ENCODE measurements around the gene USP6NL. TPM values are rescaled to one million over a fixed set of nuclear protein-coding genes. Genes with fewer than 3 reads are reported as not detected.
A peak's percentile ranks its signal among the peaks of the same experiment; 100 is the strongest.
"Not testable (repeated sequence)": the region's sequence is repeated elsewhere in the genome, so short reads cannot be mapped to it uniquely, and the experiment has no call there.

USP6NL gene
- total and polyA plus RNA-seq, 9 of the 15 experiments (the other 6 are each of a cell fraction or from before 2014, with no cell fraction given), result 3.2 to 26.6 (median 19.8) TPM

- no peak for TF ChIP-seq ZNF124 (CRISPR knock-in tag; IDR thresholded peaks at IDR 0.05)
These were observed 173.9 kb downstream of the USP6NL start (continued) for GRCh38 chr10:11437391-11438142.

- H3K4me1 ChIP-seq (replicated peaks in 1 of 2; ENCODE audit: control insufficient read depth in 2 of 2, insufficient read depth in 2 of 2, low read length in 2 of 2); H3K79me2 ChIP-seq (ENCODE audit: control insufficient read depth, insufficient read depth, low read length); H3K27ac ChIP-seq (ENCODE audit: extremely low read depth, low read depth, low read length); H3K4me2 ChIP-seq (ENCODE audit: insufficient read depth, low read length); H3K9me3 ChIP-seq (replicated peaks; ENCODE audit: control insufficient read depth, insufficient read depth, low read depth, low read length); H2AFZ ChIP-seq (ENCODE audit: low read depth, low read length); ATAC-seq; BruUV-seq (replicated peaks); H3K36me3 ChIP-seq (ENCODE audit: control insufficient read depth, insufficient read depth, low read length); in situ Hi-C loops (cut with MboI); DNase-seq (ENCODE audit: extremely low read depth in 1 of 4, low spot score in 3 of 4); H3K4me3 ChIP-seq; POLR2A ChIA-PET; FAIRE-seq; H3K9me1 ChIP-seq (ENCODE audit: control insufficient read depth, insufficient read depth, low read length); H3K9ac ChIP-seq (ENCODE audit: insufficient read depth in 1 of 2, low read depth in 2 of 2, low read length in 2 of 2); intact Hi-C loops (cut with micrococcal nuclease); H4K20me1 ChIP-seq (replicated peaks; ENCODE audit: control insufficient read depth, insufficient read depth, low read length): not testable (repeated sequence)
- H3K27me3 ChIP-seq (ENCODE audit: control insufficient read depth in 2 of 2, insufficient read depth in 2 of 2, low read length in 2 of 2), result peaks cover 7 to 17% of the 10 kb centered on the region in 2 experiments; a peak in 3 of 5 replicates
- 18% methylated on average over 13 of the region's 13 CpGs for WGBS (ENCODE audit: insufficient coverage, low coverage, missing lambda C conversion rate)
- CTCF ChIA-PET (ENCODE audit: low intra/inter-chr PET ratio), result interaction anchor here (0.6 kb wide), 1 partner anchor 549 kb away, joined by 3 read pairs; no protein-coding TSS in a partner anchor
These were observed 175.0 kb downstream of the USP6NL start for GRCh38 chr10:11436445-11436844.

- DNase-seq (ENCODE audit: extremely low read depth in 1 of 4, low spot score in 3 of 4) (no peak), ATAC-seq (peak; percentile 17; the same call in 1 of the 3 replicates), FAIRE-seq (no peak)
- TF ChIP-seq E2F1 (CRISPR knock-in tag; IDR thresholded peaks at IDR 0.05), result no peak
- intact Hi-C loops (cut with micrococcal nuclease), result no loop called here
- H3K79me2 ChIP-seq (ENCODE audit: control insufficient read depth, insufficient read depth, low read length), result no peaks in the 10 kb centered on the region
- no peaks in the 10 kb centered on the region for H3K9me3 ChIP-seq (replicated peaks; ENCODE audit: control insufficient read depth, insufficient read depth, low read depth, low read length)
- H3K36me3 ChIP-seq (ENCODE audit: control insufficient read depth, insufficient read depth, low read length), result no peaks in the 10 kb centered on the region
- peaks cover 7 to 21% of the 10 kb centered on the region in 2 experiments; a peak in 3 of 5 replicates for H3K27me3 ChIP-seq (ENCODE audit: control insufficient read depth in 2 of 2, insufficient read depth in 2 of 2, low read length in 2 of 2)
- CTCF ChIA-PET (ENCODE audit: low intra/inter-chr PET ratio), result no interaction called here
- H4K20me1 ChIP-seq (replicated peaks; ENCODE audit: control insufficient read depth, insufficient read depth, low read length), result no peaks in the 10 kb centered on the region
- in situ Hi-C loops (cut with MboI), result no loop called here
- no peak overlapping the region for H2AFZ ChIP-seq (ENCODE audit: low read depth, low read length)
- H3K9ac ChIP-seq (ENCODE audit: insufficient read depth in 1 of 2, low read depth in 2 of 2, low read length in 2 of 2), result no peak overlapping the region
- H3K4me1 ChIP-seq (replicated peaks in 1 of 2; ENCODE audit: control insufficient read depth in 2 of 2, insufficient read depth in 2 of 2, low read length in 2 of 2), result peaks cover 3 to 10% of the 10 kb centered on the region in 2 experiments; a peak in 3 of 5 replicates
- no peaks in the 10 kb centered on the region for H3K9me1 ChIP-seq (ENCODE audit: control insufficient read depth, insufficient read depth, low read length)
- no peak overlapping the region for H3K27ac ChIP-seq (ENCODE audit: extremely low read depth, low read depth, low read length)
- WGBS (ENCODE audit: insufficient coverage, low coverage, missing lambda C conversion rate), result 14% methylated on average over 9 of the region's 9 CpGs
- no TSS peak for BruUV-seq (replicated peaks)
- H3K4me3 ChIP-seq, result no peak overlapping the region
- POLR2A ChIA-PET, result interaction anchor here (0.8 kb wide), 1 partner anchor 12 kb away, joined by 3 read pairs; no protein-coding TSS in a partner anchor
- H3K4me2 ChIP-seq (ENCODE audit: insufficient read depth, low read length), result no peak overlapping the region
These were observed 175.9 kb downstream of the USP6NL start for GRCh38 chr10:11435581-11435981.
